AG04450 (cell line): ENCODE data around the gene DNMBP. TPM values are rescaled to one million over a fixed set of nuclear protein-coding genes. Genes with fewer than 3 reads are reported as not detected.
A peak's percentile ranks its signal among the peaks of the same experiment; 100 is the strongest.
"Not testable (repeated sequence)": the region's sequence is repeated elsewhere in the genome, so short reads cannot be mapped to it uniquely, and the experiment has no call there.

Source experiments
- CTCF ChIA-PET: fragments of 300-600, 350-600 bp; formaldehyde crosslinking; extraction: SDS; loops from one replicate; lab custom pipeline; 2022; ENCODE audit warnings: antibody characterized with exemption, inconsistent platforms; lab: Charles Lee
- POLR2A ChIA-PET: fragments of 350-600 bp; formaldehyde crosslinking; extraction: SDS; loops from one replicate; lab custom pipeline; 2021; ENCODE audit warnings: antibody characterized with exemption, inconsistent platforms; lab: Yijun Ruan, JAX
- DNase-seq: peaks from one replicate; pipeline ENCODE4 v3.0.0-alpha.2; 2011; ENCODE audit warnings: low read depth, low spot score
- H3K27ac ChIP-seq: one replicate; pipeline ENCODE4 v1.5.1; 2012; ENCODE audit warnings: low read depth, low read length, control low read depth
- H3K27me3 ChIP-seq: one replicate; pipeline ENCODE4 v1.6.0; 2012; ENCODE audit warnings: low read length; ENCODE audit not compliant: control insufficient read depth, insufficient read depth
- H3K4me3 ChIP-seq: 2 replicates; pipeline ENCODE4 v1.5.1; 2011; ENCODE audit warnings: mild to moderate bottlenecking, low read depth, low read length, control low read depth
- H3K9me3 ChIP-seq: 2 replicates; pipeline ENCODE4 v1.5.1; 2012; ENCODE audit warnings: low read length; ENCODE audit not compliant: control insufficient read depth, insufficient read depth
- polyA plus RNA-seq: library from polyadenylated mRNA; depleted of rRNA; stranded (reverse); fragments of >200 nt; gene quantifications from 2 replicates; pipeline ENCODE4 v1.2.3, GENCODE V29; 2011
- TF ChIP-seq, protein P1 (sequence below): IDR thresholded peaks from 2 replicates; pipeline ENCODE4 v1.5.1; 2011; ENCODE audit warnings: low read depth, low read length, control low read depth, inconsistent platforms

The DNMBP gene
- polyA plus RNA-seq, 1 experiment: 18.2 TPM

DNA sequence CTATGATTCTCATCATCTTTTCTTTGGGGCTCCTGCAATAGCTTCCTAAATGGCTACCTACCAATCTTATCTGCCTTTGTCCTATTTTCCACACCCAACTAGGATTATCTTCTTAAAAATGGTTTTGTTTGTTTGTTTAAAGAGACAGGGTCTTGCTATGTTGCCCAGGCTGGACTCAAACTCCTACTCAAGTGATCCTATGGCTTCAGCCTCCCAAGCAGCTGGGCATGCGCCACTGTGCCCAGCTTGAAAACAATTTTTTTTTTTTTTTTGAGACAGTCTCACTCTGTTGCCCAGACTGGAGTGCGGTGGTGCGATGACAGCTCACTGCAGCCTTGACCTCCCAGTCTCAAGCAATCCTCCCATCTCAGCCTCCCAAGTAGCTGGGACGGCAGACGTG, 14.9 kb downstream of the DNMBP start:
- ChIA-PET POLR2A (interaction anchor here (1.2 to 1.5 kb wide), 3 partner anchors 11 to 67 kb away, joined by 3 to 7 read pairs (median 4); no protein-coding TSS in a partner anchor), CTCF (interaction anchor here (2.1 to 2.2 kb wide), 2 partner anchors 14 to 149 kb away, joined by 6 to 15 read pairs; partner anchors contain the start of gene DNMBP)
- H3K9me3 ChIP-seq: no peaks in the 10 kb centered on the region

DNA sequence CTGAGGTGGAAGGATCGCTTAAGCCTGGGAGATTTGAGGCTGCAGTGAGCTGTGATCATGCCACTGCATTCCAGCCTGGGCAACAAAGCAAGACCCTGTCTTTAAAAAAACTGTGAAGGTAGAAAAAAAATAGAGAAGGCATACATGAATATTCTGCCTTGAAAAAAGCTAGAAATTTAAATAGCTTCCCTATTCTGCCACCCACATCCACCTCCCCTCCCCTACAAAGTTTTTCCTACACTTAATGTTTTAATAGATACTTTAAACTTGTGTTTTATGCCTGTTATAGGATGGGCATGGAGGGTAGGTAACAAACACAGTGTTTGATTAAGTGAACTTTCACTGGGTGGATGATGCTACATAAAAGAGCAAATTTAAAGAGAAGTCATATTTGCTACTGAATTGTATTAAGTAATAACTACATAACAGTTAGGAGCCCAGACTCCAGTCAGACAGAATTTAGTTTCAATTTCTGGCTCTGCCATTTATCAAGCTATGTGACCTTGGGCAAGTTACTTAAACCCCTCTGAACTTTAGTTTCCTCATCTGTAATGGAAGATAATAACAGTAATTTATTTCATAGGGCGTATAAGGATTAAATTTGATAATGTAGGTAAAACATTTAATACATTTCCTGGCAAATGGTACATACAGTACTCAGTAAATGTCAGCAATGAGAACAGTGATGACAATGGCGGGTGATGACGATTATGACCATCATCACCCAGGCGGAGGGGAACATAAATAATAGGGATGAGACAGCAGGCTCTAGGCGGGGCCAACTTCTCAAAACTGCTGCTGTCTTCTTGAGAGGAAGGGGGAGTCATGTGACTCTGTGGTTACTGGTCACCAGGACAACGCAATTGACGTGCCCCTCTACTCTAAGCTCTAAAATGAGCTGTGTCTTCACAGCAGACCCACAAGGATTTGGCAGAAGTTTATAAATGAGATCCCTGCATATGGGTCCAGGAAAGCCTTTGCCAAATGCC, 15.8 kb downstream of the DNMBP start:
- ChIA-PET CTCF (interaction anchor here (1.5 to 2.2 kb wide), 3 partner anchors 14 to 148 kb away, joined by 3 to 15 read pairs (median 6); partner anchors contain the start of gene DNMBP), POLR2A (interaction anchor here (0.5 to 1.5 kb wide), 4 partner anchors 11 to 67 kb away, joined by 3 to 7 read pairs (median 4); no protein-coding TSS in a partner anchor)
- no peak for DNase-seq
- Histone ChIP-seq H3K27me3 (no peaks in the 10 kb centered on the region), H3K27ac (peak overlapping the region; percentile 13), H3K4me3 (no peak overlapping the region), H3K9me3 (no peaks in the 10 kb centered on the region)
- TF ChIP-seq, protein P1, sequence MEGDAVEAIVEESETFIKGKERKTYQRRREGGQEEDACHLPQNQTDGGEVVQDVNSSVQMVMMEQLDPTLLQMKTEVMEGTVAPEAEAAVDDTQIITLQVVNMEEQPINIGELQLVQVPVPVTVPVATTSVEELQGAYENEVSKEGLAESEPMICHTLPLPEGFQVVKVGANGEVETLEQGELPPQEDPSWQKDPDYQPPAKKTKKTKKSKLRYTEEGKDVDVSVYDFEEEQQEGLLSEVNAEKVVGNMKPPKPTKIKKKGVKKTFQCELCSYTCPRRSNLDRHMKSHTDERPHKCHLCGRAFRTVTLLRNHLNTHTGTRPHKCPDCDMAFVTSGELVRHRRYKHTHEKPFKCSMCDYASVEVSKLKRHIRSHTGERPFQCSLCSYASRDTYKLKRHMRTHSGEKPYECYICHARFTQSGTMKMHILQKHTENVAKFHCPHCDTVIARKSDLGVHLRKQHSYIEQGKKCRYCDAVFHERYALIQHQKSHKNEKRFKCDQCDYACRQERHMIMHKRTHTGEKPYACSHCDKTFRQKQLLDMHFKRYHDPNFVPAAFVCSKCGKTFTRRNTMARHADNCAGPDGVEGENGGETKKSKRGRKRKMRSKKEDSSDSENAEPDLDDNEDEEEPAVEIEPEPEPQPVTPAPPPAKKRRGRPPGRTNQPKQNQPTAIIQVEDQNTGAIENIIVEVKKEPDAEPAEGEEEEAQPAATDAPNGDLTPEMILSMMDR: no peak

More for the DNA sequence above, 14.9 kb downstream of the DNMBP start:
- no peak for DNase-seq
- H3K27me3 ChIP-seq: no peaks in the 10 kb centered on the region
- no peak overlapping the region for H3K4me3 ChIP-seq
- TF ChIP-seq, protein P1: no peak
- H3K27ac ChIP-seq: peak overlapping the region; percentile 41

- CTCF ChIA-PET: interaction anchor here (0.6 to 2.2 kb wide), 3 partner anchors 24 to 140 kb away, joined by 4 to 6 read pairs (median 5); partner anchors contain the start of gene DNMBP
- DNase-seq, H3K27ac ChIP-seq, H3K27me3 ChIP-seq, H3K4me3 ChIP-seq, POLR2A ChIA-PET, H3K9me3 ChIP-seq: not testable (repeated sequence)
These were observed 24.1 kb downstream of the DNMBP start for GRCh38 chr10:99985637-99986036.

DNA sequence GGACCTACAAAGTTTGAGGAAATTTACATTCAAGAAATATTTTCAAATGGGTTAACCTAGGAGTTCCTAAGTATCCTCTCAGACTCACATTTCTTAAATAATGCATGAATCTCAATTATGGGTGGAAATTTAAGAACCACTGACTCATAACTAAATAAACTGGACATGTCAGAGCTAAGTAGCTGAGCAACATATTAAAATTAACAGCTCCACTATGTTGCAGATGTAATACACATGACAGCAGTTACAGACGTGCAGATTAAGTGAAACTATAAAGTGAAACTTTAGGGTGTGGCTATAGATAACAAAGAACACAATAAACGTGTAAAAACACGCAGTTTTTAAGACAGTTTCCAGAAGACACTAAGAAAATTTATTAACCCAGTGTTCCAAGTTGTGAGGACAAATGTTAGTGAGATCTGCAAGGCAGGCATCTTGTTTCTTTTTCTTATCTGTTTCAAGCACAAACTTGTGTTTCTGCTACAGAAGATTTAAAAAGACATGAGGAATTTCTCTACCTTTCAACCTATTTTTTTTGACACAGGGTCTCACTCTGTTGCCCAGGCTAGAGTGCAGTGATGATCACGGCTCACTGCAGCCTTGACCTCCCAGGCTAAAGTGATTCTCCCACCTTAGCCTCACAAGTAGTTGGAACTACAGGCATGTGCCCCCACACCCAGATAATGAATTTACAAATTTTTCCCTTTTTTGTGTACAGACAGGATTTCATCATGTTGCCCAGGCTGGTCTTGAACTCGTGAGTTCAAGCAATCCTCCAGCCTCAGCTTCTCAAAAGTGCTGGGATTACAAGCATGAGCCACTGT, 25.3 kb downstream of the DNMBP start:
- TF ChIP-seq, protein P1: no peak
- POLR2A ChIA-PET: interaction anchor here (1.0 to 1.3 kb wide), 3 partner anchors 21 to 39 kb away, joined by 3 to 6 read pairs (median 4); no protein-coding TSS in a partner anchor
- DNase-seq: no peak

More for the DNA sequence above, 25.3 kb downstream of the DNMBP start:
- CTCF ChIA-PET: interaction anchor here (0.9 to 2.2 kb wide), 6 partner anchors 13 to 139 kb away, joined by 4 to 12 read pairs (median 5); partner anchors contain the start of gene DNMBP
- Histone ChIP-seq H3K4me3 (no peak overlapping the region), H3K27ac (no peak overlapping the region), H3K9me3 (no peaks in the 10 kb centered on the region), H3K27me3 (no peaks in the 10 kb centered on the region)
